IPS-NIHi7 (cell line): ENCODE results near the gene EIF4E.
A peak's percentile ranks its signal among the peaks of the same experiment; 100 is the strongest.
"Not testable (repeated sequence)": the region's sequence is repeated elsewhere in the genome, so short reads cannot be mapped to it uniquely, and the experiment has no call there.

Experiments used
- DNase-seq: peaks from one replicate; pipeline ENCODE4 v3.0.0; 2012; ENCODE audit warnings: mixed read lengths; ENCODE audit errors: extremely low spot score

EIF4E gene

GRCh38 chr4:98880884-98881283 lies 48.0 kb downstream of the EIF4E start:
- DNase-seq, result not testable (repeated sequence)

GRCh38 chr4:98879515-98879914 lies 49.4 kb downstream of the EIF4E start:
- DNase-seq, result no peak

GRCh38 chr4:98873059-98873458 lies 55.9 kb downstream of the EIF4E start:
- no peak for DNase-seq

DNA sequence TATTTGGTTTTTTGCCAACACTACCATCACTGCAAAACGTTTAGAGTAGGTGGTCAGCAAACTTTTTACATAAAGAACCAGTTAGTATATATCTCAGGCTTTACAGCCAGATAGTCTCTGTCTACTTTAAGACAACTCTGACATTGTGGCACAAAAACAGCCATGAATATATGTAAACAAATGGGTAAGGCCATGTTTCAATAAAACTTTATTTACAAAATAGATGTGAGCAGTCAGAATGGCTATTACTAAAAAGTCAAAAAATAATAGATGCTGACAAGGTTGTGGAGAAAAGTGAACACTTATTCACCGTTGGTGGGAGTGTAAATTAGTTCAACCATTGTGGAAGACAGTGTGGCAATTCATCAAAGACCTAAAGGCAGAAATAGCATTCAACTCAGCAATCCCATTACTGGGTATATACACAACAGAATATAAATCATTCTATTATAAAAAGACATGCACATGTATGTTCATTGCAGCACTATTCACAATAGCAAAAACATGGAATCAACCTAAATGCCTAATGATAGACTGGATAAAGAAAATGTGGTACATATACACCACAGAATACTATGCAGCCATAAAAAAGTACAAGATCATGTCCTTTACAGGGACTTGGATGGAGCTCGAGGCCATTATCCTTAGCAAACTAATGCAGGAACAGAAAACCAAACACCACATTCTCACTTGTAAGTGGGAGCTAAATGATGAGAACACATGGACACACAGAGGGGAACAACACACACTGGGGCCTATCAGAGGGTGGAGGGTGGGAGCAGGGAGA lies 56.6 kb downstream of the EIF4E start:
- DNase-seq, result not testable (repeated sequence)

DNA sequence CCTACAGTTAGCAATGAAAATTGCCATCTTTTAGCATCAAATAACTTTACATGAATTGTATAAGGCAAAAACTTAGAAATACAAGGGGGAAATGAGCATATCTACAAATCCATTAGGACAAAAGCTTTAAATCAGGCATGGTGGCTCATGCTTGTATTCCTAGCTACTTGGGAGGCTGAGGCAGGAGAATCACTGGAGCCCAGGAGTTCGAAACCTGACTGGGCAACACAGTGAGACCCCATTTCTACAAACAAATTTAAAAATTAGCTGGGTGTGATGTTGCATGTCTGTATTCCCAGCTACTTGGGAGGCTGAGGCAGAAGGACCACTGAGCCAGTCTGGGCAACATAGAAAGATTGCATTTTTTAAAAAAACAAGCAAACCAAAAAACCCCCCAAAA lies 61.3 kb downstream of the EIF4E start:
- no peak for DNase-seq

GRCh38 chr4:98865059-98865458 lies 63.9 kb downstream of the EIF4E start:
- DNase-seq, result no peak

GRCh38 chr4:98864560-98864959 lies 64.4 kb downstream of the EIF4E start:
- DNase-seq, result no peak

- no peak for DNase-seq
These were observed 66.6 kb downstream of the EIF4E start for GRCh38 chr4:98862371-98862770.

DNA sequence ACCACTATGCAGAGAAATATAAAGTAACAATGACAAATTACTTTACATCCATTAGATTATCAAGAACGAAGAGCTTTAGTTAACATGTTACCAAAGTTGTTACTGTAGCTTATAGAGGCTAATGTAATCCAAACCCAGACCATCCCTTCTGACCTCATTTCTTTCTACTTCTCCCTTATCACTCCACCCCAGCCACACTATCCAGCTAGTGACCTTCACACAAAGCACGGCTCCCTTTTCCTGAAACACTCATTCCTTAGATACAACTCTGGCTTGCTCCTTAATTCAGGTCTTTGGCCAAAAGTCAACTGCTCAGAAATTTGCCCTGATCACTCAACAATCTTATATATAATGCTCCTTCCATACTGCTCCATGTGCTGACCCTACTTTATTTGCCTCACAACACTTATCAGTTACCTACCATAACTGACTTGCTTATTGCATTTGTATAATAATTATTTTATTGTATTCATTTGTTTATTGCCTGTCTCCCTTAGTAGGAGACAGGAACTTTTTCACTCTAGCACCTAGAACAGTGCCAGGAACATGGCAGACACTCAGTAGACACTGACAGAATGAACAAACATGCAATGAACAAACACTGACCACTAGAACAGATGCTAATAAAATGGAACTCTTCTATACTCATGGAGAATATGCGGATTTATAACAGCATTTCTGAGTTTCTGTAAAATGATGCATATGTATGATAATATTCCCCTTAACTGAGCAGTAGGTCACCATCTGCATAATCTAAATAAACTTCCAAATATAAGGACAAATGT lies 67.6 kb downstream of the EIF4E start:
- no peak for DNase-seq

DNA sequence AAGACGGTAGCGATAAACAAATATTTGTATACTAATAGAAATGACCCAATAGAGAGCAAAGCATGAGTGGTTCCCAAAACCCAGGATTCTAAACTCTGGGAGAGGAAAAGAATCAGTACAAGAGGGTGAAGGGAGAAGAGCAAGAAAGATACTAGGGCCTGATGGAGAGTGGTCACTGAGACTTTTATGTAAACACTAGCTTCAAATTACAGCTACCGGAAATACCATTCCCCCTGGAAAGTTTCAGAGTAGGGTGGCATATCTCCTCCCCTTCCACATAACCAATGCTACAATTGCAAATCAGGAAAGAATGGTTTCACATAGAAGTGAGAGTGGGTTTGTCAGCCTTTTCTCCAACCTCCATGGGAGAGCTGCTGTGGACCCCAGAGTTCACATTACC lies 77.1 kb downstream of the EIF4E start:
- peak; percentile 31 for DNase-seq

GRCh38 chr4:98850937-98851336 lies 78.0 kb downstream of the EIF4E start:
- DNase-seq, result no peak

- no peak for DNase-seq
These were observed 80.5 kb downstream of the EIF4E start for GRCh38 chr4:98848448-98848847.

- no peak for DNase-seq
These were observed 83.0 kb downstream of the EIF4E start for GRCh38 chr4:98845960-98846359.

DNA sequence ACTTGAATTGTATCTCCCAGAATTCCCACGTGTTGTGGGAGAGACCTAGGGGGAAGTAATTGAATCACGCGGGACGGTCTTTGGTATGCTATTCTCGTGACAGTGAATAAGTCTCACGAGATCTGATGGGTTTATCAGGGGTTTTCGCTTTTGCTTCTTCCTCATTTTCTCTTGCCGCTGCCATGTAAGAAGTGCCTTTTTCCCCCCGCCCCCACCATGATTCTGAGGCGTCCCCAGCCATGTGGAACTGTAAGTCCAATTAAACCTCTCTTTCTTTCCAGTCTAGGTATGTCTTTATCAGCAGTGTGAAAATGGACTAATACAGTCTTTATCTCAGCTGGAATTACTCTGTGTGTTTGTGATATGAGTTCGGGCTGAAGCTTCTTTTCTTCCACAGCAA lies 86.0 kb downstream of the EIF4E start:
- DNase-seq, result not testable (repeated sequence)

DNA sequence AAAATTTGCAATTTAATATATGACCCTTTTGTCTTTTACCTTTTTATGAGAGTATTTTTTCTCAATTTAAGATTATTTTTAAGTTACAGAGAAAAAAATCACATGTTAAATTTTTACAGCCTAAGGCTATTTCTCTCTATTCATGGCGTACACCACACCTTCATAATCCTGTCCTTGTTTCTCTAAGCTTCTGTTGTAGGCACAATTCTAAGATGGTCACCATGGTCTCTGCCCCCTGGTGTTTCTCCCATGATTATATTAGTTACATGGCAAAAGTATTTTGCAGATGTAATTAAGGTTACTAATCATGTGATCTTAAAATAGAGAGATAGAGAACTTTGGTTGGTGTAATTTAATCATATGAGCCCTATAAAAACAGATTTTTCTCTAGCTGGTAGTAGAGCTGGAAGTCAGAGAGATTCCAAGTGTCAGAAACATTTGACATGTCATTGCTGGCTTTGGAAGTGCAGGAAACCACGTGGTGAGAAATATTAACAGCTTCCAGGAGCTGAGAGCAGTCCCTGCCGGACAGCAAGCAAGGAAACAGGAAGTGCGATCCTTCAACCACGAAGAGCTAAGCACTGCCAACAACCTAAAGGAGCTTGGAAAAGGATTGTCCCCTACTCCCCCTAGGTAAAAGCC lies 89.8 kb downstream of the EIF4E start:
- no peak for DNase-seq

DNA sequence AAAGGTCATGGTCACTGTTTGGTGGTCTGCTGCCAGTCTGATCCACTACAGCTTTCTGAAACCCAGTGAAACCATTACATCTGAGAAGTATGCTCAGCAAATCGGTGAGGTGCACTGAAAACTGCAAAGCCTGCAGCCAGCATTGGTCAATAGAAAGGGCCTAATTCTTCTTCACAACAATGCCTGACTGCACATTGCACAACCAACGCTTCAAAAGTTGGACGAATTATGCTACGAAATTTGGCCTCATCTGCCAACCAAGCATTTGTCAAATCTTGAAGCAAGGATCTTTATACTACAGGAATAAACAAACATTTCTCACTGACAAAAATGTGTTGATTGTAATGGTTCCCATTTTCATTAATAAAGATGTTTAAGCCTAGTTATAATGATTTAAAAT lies 90.4 kb downstream of the EIF4E start:
- DNase-seq, result no peak

DNA sequence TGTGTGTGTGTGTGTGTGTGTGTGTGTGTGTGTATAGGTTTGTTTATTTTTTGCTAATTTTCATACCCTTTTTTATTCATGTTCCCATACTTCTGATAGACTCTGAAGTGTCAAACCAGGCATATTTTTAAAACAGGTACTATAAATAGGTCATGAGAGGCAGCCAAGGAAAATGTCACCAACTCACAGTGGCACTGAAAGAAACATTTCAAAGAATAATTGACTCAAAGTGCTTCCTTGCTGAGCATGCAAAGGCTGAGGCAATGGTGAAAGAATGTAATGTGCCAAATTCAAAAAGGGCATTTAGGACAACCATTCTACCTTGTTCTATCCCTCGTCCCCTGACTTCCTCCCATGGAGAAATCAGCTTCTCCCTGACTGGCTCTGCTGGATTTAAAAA lies 95.5 kb downstream of the EIF4E start:
- no peak for DNase-seq

DNA sequence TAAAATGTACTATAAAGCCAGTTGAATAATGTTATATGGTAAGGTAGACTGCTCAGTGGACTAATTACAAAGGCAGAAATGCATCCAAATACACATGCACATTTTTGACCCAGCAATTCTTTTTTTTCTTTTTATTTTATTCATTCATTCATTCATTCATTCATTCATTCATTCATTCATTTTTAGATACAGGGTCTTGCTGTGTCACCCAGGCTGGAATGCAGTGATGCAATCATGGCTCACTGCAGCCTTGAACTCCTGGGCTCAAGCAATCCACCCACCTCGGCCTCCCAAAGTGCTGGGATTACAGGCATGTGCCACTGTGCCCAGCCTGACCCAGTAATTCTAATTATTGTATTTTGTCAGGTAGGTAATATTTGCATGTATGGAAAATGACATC lies 97.9 kb downstream of the EIF4E start:
- DNase-seq, result not testable (repeated sequence)
